ENCODE data around the gene OR2G2. TPM values are rescaled to one million over a fixed set of nuclear protein-coding genes. Genes with fewer than 3 reads are reported as not detected.

Gene OR2G2
- total RNA-seq, 2 experiments from 2014 or later, result not detected

DNA sequence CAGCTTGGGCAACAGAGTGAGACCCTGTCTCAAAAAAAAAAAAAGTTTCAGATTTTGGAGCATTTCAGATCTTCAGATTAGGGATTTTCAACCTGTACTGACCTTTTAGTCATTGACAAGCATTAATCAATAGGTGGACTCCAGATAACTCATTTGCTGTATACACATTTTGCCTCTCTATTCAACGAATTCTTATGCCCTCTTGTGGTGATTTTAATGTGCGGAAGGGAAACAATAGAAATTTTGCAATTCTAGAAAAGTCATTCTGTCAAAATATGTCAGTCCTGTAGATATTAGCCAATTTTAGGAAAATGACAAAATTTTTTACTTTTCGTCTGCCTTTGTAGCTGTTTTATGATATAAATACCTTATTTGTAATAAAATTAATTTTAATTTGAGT lies 11.6 kb upstream of the OR2G2 start:
- POLR2A ChIA-PET, result no interaction called here
- no peak for DNase-seq
- CTCF ChIA-PET, result interaction anchor here (0.6 to 1.0 kb wide), 2 partner anchors 133 to 186 kb away, joined by 3 read pairs; no protein-coding TSS in a partner anchor
- Mint-ChIP-seq H3K36me3 (ENCODE audit: low read depth) (no peaks in the 10 kb centered on the region), H3K27me3 (no peaks in the 10 kb centered on the region), H3K4me3 (no peak overlapping the region), H3K27ac (no peak overlapping the region), H3K4me1 (no peaks in the 10 kb centered on the region), H3K9me3 (peaks cover 2% of the 10 kb centered on the region)

- DNase-seq, result no peak
- Mint-ChIP-seq H3K36me3 (ENCODE audit: low read depth) (no peaks in the 10 kb centered on the region), H3K9me3 (no peaks in the 10 kb centered on the region), H3K4me3 (no peak overlapping the region), H3K4me1 (no peaks in the 10 kb centered on the region), H3K27ac (no peak overlapping the region), H3K27me3 (no peaks in the 10 kb centered on the region)
- ChIA-PET POLR2A (no interaction called here), CTCF (interaction anchor here (1.1 kb wide), 1 partner anchor 9 kb away, joined by 3 read pairs; the partner anchor contains the start of gene OR2G2)
Observed at GRCh38 chr1:247578946-247579460, 9.2 kb upstream of the OR2G2 start.

DNA sequence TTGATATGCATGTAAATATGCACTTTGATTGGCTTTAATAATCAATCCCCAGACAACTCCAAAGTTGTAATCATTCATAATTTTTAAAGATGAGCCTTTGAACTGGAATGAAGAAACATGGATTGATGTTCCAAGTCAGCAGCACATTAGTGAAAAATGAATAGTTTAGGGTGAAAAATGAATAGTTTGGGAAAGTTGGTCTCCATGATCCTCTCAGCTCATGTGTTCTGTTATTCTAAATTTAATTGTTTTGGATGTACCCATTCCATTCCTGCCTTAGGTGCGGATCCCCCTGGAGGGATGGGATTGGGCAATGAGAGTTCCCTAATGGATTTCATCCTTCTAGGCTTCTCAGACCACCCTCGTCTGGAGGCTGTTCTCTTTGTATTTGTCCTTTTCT lies 17.1 kb downstream of the OR2G2 start, which contains the start of gene OR2G3:
OR2G3 (plus strand) TSS at position 301 of the 400 bp plus-strand sequence; CDS start at position 301, 0 bp downstream.
- no peaks in the 10 kb centered on the region for H3K27me3 Mint-ChIP-seq
- no peak within 1 kb of the TSS for H3K4me3 Mint-ChIP-seq
- no peaks in the 10 kb centered on the region for H3K4me1 Mint-ChIP-seq
- ChIA-PET CTCF (no interaction called here), POLR2A (no interaction called here)
- no peaks in the 10 kb centered on the region for H3K9me3 Mint-ChIP-seq
- no peak for DNase-seq
- no peaks in the 10 kb centered on the region for H3K36me3 Mint-ChIP-seq (ENCODE audit: low read depth)
- no peak within 1 kb of the TSS for H3K27ac Mint-ChIP-seq

GRCh38 chr1:247613405-247613804 lies 25.2 kb downstream of the OR2G2 start:
- no peak overlapping the region for H3K4me3 Mint-ChIP-seq
- H3K4me1 Mint-ChIP-seq, result no peaks in the 10 kb centered on the region
- ChIA-PET POLR2A (no interaction called here), CTCF (no interaction called here)
- no peak for DNase-seq
- H3K27me3 Mint-ChIP-seq, result no peaks in the 10 kb centered on the region
- no peaks in the 10 kb centered on the region for H3K9me3 Mint-ChIP-seq
- no peaks in the 10 kb centered on the region for H3K36me3 Mint-ChIP-seq (ENCODE audit: low read depth)
- H3K27ac Mint-ChIP-seq, result no peak overlapping the region

- DNase-seq, result no peak
- Mint-ChIP-seq H3K27ac (no peak overlapping the region), H3K36me3 (ENCODE audit: low read depth) (no peaks in the 10 kb centered on the region), H3K9me3 (no peaks in the 10 kb centered on the region), H3K4me3 (no peak overlapping the region), H3K27me3 (no peaks in the 10 kb centered on the region), H3K4me1 (no peaks in the 10 kb centered on the region)
- CTCF ChIA-PET, result no interaction called here
- POLR2A ChIA-PET, result no interaction called here
Observed at GRCh38 chr1:247614625-247615024, 26.5 kb downstream of the OR2G2 start.

DNA sequence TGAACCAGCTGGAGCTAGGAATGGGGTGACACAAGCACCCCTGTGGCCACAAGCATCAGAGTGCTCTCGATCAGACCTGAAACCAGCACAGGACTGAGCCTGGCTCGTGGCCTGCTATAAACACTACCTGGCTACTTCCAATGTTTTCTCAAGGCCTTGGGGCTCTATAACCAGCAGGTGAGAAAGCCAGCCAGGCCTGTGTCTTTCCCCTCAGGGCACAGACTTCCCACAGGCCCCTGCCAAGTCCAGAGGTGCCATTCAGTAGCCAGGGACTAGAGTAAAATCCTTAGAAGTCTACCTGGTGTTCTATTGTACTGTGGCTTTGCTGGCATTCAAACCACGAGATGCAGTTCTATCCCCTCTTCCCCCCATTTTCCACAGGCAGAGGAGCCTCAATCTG lies 39.8 kb downstream of the OR2G2 start:
- ChIA-PET CTCF (no interaction called here), POLR2A (no interaction called here)
- Mint-ChIP-seq H3K4me1 (no peaks in the 10 kb centered on the region), H3K36me3 (ENCODE audit: low read depth) (no peaks in the 10 kb centered on the region), H3K27me3 (no peaks in the 10 kb centered on the region), H3K4me3 (no peak overlapping the region), H3K9me3 (peaks cover 2% of the 10 kb centered on the region), H3K27ac (no peak overlapping the region)
- DNase-seq, result no peak

DNA sequence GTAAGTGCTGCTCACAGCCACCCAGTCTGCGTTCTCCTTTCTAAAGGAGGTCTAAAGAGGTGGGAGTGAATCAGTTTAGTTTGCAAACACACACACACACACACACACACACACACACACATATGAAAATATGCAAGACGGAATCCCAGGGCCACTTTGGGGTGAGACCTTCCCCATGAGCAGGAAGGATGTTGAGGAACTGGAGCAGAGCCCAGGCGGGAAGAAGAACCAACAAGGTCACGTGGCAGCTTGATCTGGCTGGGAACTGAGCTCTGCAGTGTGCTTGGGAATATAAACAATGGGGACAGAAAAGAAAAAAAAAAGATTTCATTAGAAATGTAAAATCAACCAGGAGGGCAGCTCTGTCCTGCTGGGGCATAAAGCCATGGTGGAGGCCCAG lies 49.9 kb downstream of the OR2G2 start:
- H3K27me3 Mint-ChIP-seq, result peaks cover 13% of the 10 kb centered on the region
- peaks cover 5% of the 10 kb centered on the region for H3K9me3 Mint-ChIP-seq

GRCh38 chr1:247638781-247639180 lies 50.6 kb downstream of the OR2G2 start:
- no peak for DNase-seq
- H3K9me3 Mint-ChIP-seq, result peaks cover 5% of the 10 kb centered on the region
- peaks cover 13% of the 10 kb centered on the region for H3K27me3 Mint-ChIP-seq
- CTCF ChIA-PET, result no interaction called here
- H3K27ac Mint-ChIP-seq, result no peak overlapping the region
- peaks cover 1% of the 10 kb centered on the region for H3K4me1 Mint-ChIP-seq
- POLR2A ChIA-PET, result no interaction called here
- H3K4me3 Mint-ChIP-seq, result no peak overlapping the region
- H3K36me3 Mint-ChIP-seq (ENCODE audit: low read depth), result no peaks in the 10 kb centered on the region

More for the DNA sequence above, 49.9 kb downstream of the OR2G2 start:
- Mint-ChIP-seq H3K4me3 (no peak overlapping the region), H3K36me3 (ENCODE audit: low read depth) (no peaks in the 10 kb centered on the region), H3K27ac (no peak overlapping the region), H3K4me1 (peaks cover 1% of the 10 kb centered on the region)
- ChIA-PET CTCF (no interaction called here), POLR2A (no interaction called here)
- DNase-seq, result no peak

Other genes with a start within 250 kb of the OR2G2 start
- gene NLRP3, start 172.2 kb upstream of the OR2G2 start, total RNA-seq, result 1 to 10 TPM; 1.4 to 2.5 TPM
- gene OR2B11, start 130.3 kb upstream of the OR2G2 start, total RNA-seq, result not detected
- gene OR2C3, start 51.9 kb upstream of the OR2G2 start, total RNA-seq, result not detected
- not detected for gene GCSAML, start 39.2 kb upstream of the OR2G2 start, total RNA-seq
- gene OR2G3, start 17.2 kb downstream of the OR2G2 start, total RNA-seq, result not detected
- not detected for gene OR13G1, start 91.4 kb downstream of the OR2G2 start, total RNA-seq
- gene OR6F1, start 128.3 kb downstream of the OR2G2 start, total RNA-seq, result not detected
- gene OR14K1, start 150.3 kb downstream of the OR2G2 start, total RNA-seq, result not detected
- gene OR14A2, start 159.8 kb downstream of the OR2G2 start, total RNA-seq, result not detected
- not detected for gene OR1C1, start 172.2 kb downstream of the OR2G2 start, total RNA-seq
- gene OR14A16, start 235.8 kb downstream of the OR2G2 start, total RNA-seq, result not detected